Measurements from ENCODE around the gene RAPGEF6.

RAPGEF6 gene

GRCh38 chr5:131538177-131538593, 96.8 kb downstream of the RAPGEF6 start:
- no peak for DNase-seq (ENCODE audit: low read depth)
- no peak overlapping the region for H3K4me3 ChIP-seq (ENCODE audit: low read depth, low read length)
- no peak for TF ChIP-seq CTCF (IDR thresholded peaks at IDR 0.05; ENCODE audit: insufficient read depth, low read depth, low read length, missing control alignments)

GRCh38 chr5:131536850-131537448, 98.1 kb downstream of the RAPGEF6 start:
- no peak for TF ChIP-seq CTCF (IDR thresholded peaks at IDR 0.05; ENCODE audit: insufficient read depth, low read depth, low read length, missing control alignments)
- no peak for DNase-seq (ENCODE audit: low read depth)
- H3K4me3 ChIP-seq (ENCODE audit: low read depth, low read length): no peak overlapping the region

- peak; percentile 60 for DNase-seq (ENCODE audit: low read depth)
- TF ChIP-seq CTCF (IDR thresholded peaks at IDR 0.05; ENCODE audit: insufficient read depth, low read depth, low read length, missing control alignments): no peak
- no peak overlapping the region for H3K4me3 ChIP-seq (ENCODE audit: low read depth, low read length)
Observed at GRCh38 chr5:131536211-131536826, 98.7 kb downstream of the RAPGEF6 start.

GRCh38 chr5:131534974-131535373, 100.1 kb downstream of the RAPGEF6 start:
- no peak for TF ChIP-seq CTCF (IDR thresholded peaks at IDR 0.05; ENCODE audit: insufficient read depth, low read depth, low read length, missing control alignments)
- H3K4me3 ChIP-seq (ENCODE audit: low read depth, low read length): no peak overlapping the region
- DNase-seq (ENCODE audit: low read depth): no peak

GRCh38 chr5:131533836-131534235, 101.2 kb downstream of the RAPGEF6 start:
- TF ChIP-seq CTCF (IDR thresholded peaks at IDR 0.05; ENCODE audit: insufficient read depth, low read depth, low read length, missing control alignments): no peak
- no peak for DNase-seq (ENCODE audit: low read depth)
- H3K4me3 ChIP-seq (ENCODE audit: low read depth, low read length): no peak overlapping the region

- no peak for DNase-seq (ENCODE audit: low read depth)
- no peak overlapping the region for H3K4me3 ChIP-seq (ENCODE audit: low read depth, low read length)
Observed at GRCh38 chr5:131532031-131532640, 102.9 kb downstream of the RAPGEF6 start.

More at GRCh38 chr5:131532031-131532640, 102.9 kb downstream of the RAPGEF6 start:
- TF ChIP-seq CTCF (IDR thresholded peaks at IDR 0.05; ENCODE audit: insufficient read depth, low read depth, low read length, missing control alignments): no peak
